D341Med (cell line): ENCODE measurements around the gene CMYA5.
"Not testable (repeated sequence)": the region's sequence is repeated elsewhere in the genome, so short reads cannot be mapped to it uniquely, and the experiment has no call there.

Experiments
- DNase-seq: peaks from one replicate; pipeline ENCODE4 v3.0.0; 2012; ENCODE audit warnings: low spot score

The CMYA5 gene

GRCh38 chr5:79689541-79690466, at the start of gene CMYA5:
CMYA5 (plus strand) TSS chr5:79689836; CDS start chr5:79689908, 72 bp downstream.
- DNase-seq, result no peak

GRCh38 chr5:79640571-79641055, 49.0 kb upstream of the CMYA5 start:
- DNase-seq, result no peak

- no peak for DNase-seq
These were observed 48.2 kb upstream of the CMYA5 start for GRCh38 chr5:79641414-79641813.

- DNase-seq, result no peak
These were observed 47.4 kb upstream of the CMYA5 start for GRCh38 chr5:79642210-79642609.

- DNase-seq, result no peak
These were observed 35.8 kb upstream of the CMYA5 start for GRCh38 chr5:79653843-79654242.

- no peak for DNase-seq
These were observed 26.4 kb upstream of the CMYA5 start for GRCh38 chr5:79663212-79663611.

GRCh38 chr5:79666758-79667157, 22.9 kb upstream of the CMYA5 start:
- no peak for DNase-seq

GRCh38 chr5:79672392-79672791, 17.2 kb upstream of the CMYA5 start:
- DNase-seq, result no peak

- DNase-seq, result not testable (repeated sequence)
These were observed 13.3 kb upstream of the CMYA5 start for GRCh38 chr5:79676354-79676753.

GRCh38 chr5:79682102-79682501, 7.5 kb upstream of the CMYA5 start:
- DNase-seq, result not testable (repeated sequence)

GRCh38 chr5:79684782-79685181, 4.9 kb upstream of the CMYA5 start:
- DNase-seq, result no peak

GRCh38 chr5:79685627-79686026, 4.0 kb upstream of the CMYA5 start:
- no peak for DNase-seq

GRCh38 chr5:79686799-79687198, 2.8 kb upstream of the CMYA5 start:
- DNase-seq, result no peak

- DNase-seq, result no peak
These were observed 1.7 kb upstream of the CMYA5 start for GRCh38 chr5:79687889-79688288.

- DNase-seq, result no peak
These were observed 1.4 kb downstream of the CMYA5 start for GRCh38 chr5:79691007-79691406.

GRCh38 chr5:79692596-79692995, 3.0 kb downstream of the CMYA5 start:
- no peak for DNase-seq

- no peak for DNase-seq
These were observed 4.5 kb downstream of the CMYA5 start for GRCh38 chr5:79694183-79694582.

- no peak for DNase-seq
These were observed 5.0 kb downstream of the CMYA5 start for GRCh38 chr5:79694652-79695051.

GRCh38 chr5:79695526-79695925, 5.9 kb downstream of the CMYA5 start:
- no peak for DNase-seq

GRCh38 chr5:79697222-79698170, 7.9 kb downstream of the CMYA5 start:
- DNase-seq, result no peak

GRCh38 chr5:79699763-79700400, 10.2 kb downstream of the CMYA5 start:
- no peak for DNase-seq
